Activated CD4-positive, alpha-beta T cell treated with anti-CD3 and anti-CD28 coated beads, Interleukin-2, amount 10 ng/mL, durations not matched to agents 7 days and 5 days (primary cell): ENCODE results near the gene AANAT. TPM values are rescaled to one million over a fixed set of nuclear protein-coding genes. Genes with fewer than 3 reads are reported as not detected.

Experiments used
- CTCF ChIA-PET: fragments of 350-600 bp; sonication (Branson Sonifier 250); formaldehyde crosslinking; loops from one replicate; lab custom pipeline; 2021; ENCODE audit warnings: antibody characterized with exemption; lab: Charles Lee
- POLR2A ChIA-PET: fragments of 350-600 bp; sonication (Branson Sonifier 250); formaldehyde crosslinking; loops from one replicate; lab custom pipeline; 2021; ENCODE audit warnings: antibody characterized with exemption; lab: Charles Lee
- DNase-seq: peaks from one replicate; pipeline ENCODE4 v3.0.0-alpha.2; 2020
- H3K27ac Mint-ChIP-seq: one replicate; pipeline ENCODE4 v1.8.0; 2021; ENCODE audit warnings: mild to moderate bottlenecking, moderate library complexity, mixed read lengths
- H3K27me3 Mint-ChIP-seq: one replicate; pipeline ENCODE4 v1.8.0; 2021; ENCODE audit warnings: mixed read lengths
- H3K36me3 Mint-ChIP-seq: one replicate; pipeline ENCODE4 v1.8.0; 2021; ENCODE audit warnings: low read depth, mixed read lengths
- H3K4me1 Mint-ChIP-seq: one replicate; pipeline ENCODE4 v1.8.0; 2021; ENCODE audit warnings: mixed read lengths
- H3K4me3 Mint-ChIP-seq: one replicate; pipeline ENCODE4 v1.8.0; 2021; ENCODE audit warnings: mild to moderate bottlenecking, moderate library complexity, mixed read lengths
- H3K9me3 Mint-ChIP-seq: one replicate; pipeline ENCODE4 v1.8.0; 2021; ENCODE audit warnings: mixed read lengths
- total RNA-seq, 2 experiments: library from RNA; stranded (reverse); gene quantifications; one replicate each; pipeline ENCODE4 v1.2.3, GENCODE V29; 2021

The AANAT gene
- not detected for total RNA-seq

- CTCF ChIA-PET = interaction anchor here (0.6 to 2.4 kb wide), 11 partner anchors 9 to 70 kb away, joined by 3 to 16 read pairs (median 4); partner anchors contain the start of gene UBE2O
- POLR2A ChIA-PET = no interaction called here
- Mint-ChIP-seq H3K27ac (no peak within 1 kb of the TSS), H3K4me3 (no peak within 1 kb of the TSS), H3K36me3 (peaks cover 5% of the 10 kb centered on the region), H3K27me3 (no peaks in the 10 kb centered on the region), H3K4me1 (peaks cover 7% of the 10 kb centered on the region), H3K9me3 (no peaks in the 10 kb centered on the region)
- DNase-seq = no peak
Measured at GRCh38 chr17:76467366-76467765, at the start of gene AANAT. Gene AANAT (plus strand): TSS chr17:76467603. CDS start chr17:76468747, 1,144 bp downstream.

DNA sequence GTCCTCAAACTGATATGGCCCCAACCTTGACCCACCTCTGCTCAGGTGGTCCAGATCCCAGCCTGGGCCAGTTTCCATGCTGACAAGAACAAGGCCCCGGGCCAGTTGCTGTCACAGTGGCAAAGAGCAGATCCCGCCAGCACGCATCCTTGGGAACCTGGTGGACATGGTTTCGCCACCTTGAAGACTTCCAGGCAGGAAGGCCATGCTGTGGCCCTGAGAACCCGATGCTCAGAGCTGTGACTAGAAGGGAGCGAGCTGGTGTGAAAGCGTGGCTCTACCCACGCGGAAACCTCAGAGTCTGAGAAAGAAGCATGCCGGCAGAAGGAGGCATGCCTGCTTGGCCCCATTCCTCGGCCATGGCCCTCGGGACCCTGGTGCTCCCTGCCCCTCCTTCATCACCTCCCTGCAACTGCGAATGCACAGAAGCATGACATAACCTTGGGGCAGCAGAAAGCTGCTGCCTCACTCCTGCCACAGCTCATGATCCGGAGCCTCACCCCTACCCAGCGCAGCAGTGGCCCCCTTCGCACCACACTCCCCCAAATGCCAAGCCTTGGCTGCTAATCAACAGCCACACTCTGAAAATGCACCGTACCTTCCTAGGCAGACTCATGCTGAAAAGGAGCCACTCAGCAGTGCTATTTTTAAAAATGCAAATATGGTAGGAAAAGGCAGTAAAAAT lies 47.7 kb upstream of the AANAT start:
- no peaks in the 10 kb centered on the region for H3K36me3 Mint-ChIP-seq
- peaks cover 6% of the 10 kb centered on the region for H3K4me1 Mint-ChIP-seq
- CTCF ChIA-PET = interaction anchor here (1.2 kb wide), 1 partner anchor 20 kb away, joined by 3 read pairs; no protein-coding TSS in a partner anchor
- no peak overlapping the region for H3K27ac Mint-ChIP-seq
- no peaks in the 10 kb centered on the region for H3K27me3 Mint-ChIP-seq
- H3K4me3 Mint-ChIP-seq = no peak overlapping the region
- no peak for DNase-seq
- no peaks in the 10 kb centered on the region for H3K9me3 Mint-ChIP-seq
- POLR2A ChIA-PET = no interaction called here

- Mint-ChIP-seq H3K27ac (no peak overlapping the region), H3K36me3 (no peaks in the 10 kb centered on the region), H3K4me3 (no peak overlapping the region), H3K27me3 (no peaks in the 10 kb centered on the region), H3K9me3 (no peaks in the 10 kb centered on the region), H3K4me1 (peaks cover 6% of the 10 kb centered on the region)
- ChIA-PET CTCF (no interaction called here), POLR2A (no interaction called here)
- no peak for DNase-seq
Measured at GRCh38 chr17:76420356-76421043, 46.9 kb upstream of the AANAT start.

DNA sequence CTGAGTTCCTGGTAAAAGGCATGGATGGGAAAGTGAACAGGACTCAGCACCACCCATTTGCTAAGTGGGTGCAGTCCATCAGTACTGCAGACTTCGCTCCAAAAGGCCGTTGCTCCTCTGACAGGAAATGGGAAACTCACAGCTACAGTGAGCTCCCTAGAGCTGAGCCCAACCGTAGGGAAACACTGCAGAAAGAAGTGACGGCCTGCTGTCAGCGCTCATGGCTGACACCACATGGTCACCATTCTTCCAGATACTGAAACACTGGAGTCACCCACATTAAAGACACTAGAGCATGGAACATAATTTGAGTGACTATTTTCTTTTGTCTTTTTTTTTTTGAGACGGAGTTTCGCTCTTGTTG lies 46.4 kb upstream of the AANAT start:
- ChIA-PET CTCF (no interaction called here), POLR2A (no interaction called here)
- Mint-ChIP-seq H3K27ac (no peak overlapping the region), H3K36me3 (no peaks in the 10 kb centered on the region), H3K4me1 (peaks cover 6% of the 10 kb centered on the region), H3K27me3 (no peaks in the 10 kb centered on the region), H3K4me3 (no peak overlapping the region), H3K9me3 (no peaks in the 10 kb centered on the region)
- DNase-seq = no peak

- ChIA-PET POLR2A (no interaction called here), CTCF (interaction anchor here (1.3 kb wide), 1 partner anchor 8 kb away, joined by 3 read pairs; no protein-coding TSS in a partner anchor)
- Mint-ChIP-seq H3K27ac (no peak overlapping the region), H3K4me1 (peaks cover 6% of the 10 kb centered on the region), H3K9me3 (no peaks in the 10 kb centered on the region), H3K27me3 (no peaks in the 10 kb centered on the region), H3K4me3 (no peak overlapping the region), H3K36me3 (no peaks in the 10 kb centered on the region)
- DNase-seq = no peak
Measured at GRCh38 chr17:76422406-76422805, 45.0 kb upstream of the AANAT start.

- DNase-seq = no peak
- Mint-ChIP-seq H3K9me3 (no peaks in the 10 kb centered on the region), H3K4me1 (peaks cover 2% of the 10 kb centered on the region), H3K27me3 (no peaks in the 10 kb centered on the region), H3K4me3 (no peak overlapping the region), H3K36me3 (no peaks in the 10 kb centered on the region), H3K27ac (no peak overlapping the region)
- POLR2A ChIA-PET = no interaction called here
- CTCF ChIA-PET = interaction anchor here (0.8 to 1.3 kb wide), 3 partner anchors 9 to 33 kb away, joined by 3 to 4 read pairs (median 3); no protein-coding TSS in a partner anchor
Measured at GRCh38 chr17:76422860-76423259, 44.5 kb upstream of the AANAT start.

DNA sequence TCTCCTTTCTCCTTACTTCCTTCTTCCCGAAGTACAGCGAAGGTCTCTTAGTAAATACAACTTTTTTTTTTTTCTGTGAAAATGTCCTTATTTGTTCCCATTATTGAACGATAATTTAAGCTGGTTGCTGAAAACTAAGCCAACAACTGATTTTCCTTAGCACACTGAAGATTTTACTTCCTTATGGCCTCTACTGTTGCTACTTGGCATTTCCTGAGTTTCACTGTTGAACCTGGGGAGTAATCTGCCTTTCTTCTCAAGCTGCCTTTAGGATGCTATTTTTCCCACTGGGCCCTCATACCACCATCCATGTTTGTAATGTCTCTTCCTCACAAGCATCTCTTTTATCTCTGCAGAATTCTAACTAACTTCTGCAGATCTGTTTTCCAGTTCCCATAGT lies 40.5 kb upstream of the AANAT start:
- peaks cover 2% of the 10 kb centered on the region for H3K36me3 Mint-ChIP-seq

GRCh38 chr17:76427501-76428231 lies 39.7 kb upstream of the AANAT start:
- ChIA-PET CTCF (interaction anchor here (1.7 to 2.2 kb wide), 2 partner anchors 19 to 30 kb away, joined by 3 to 6 read pairs; no protein-coding TSS in a partner anchor), POLR2A (no interaction called here)
- no peak for DNase-seq
- H3K27ac Mint-ChIP-seq = no peak overlapping the region
- H3K36me3 Mint-ChIP-seq = peaks cover 2% of the 10 kb centered on the region
- no peaks in the 10 kb centered on the region for H3K4me1 Mint-ChIP-seq
- H3K9me3 Mint-ChIP-seq = no peaks in the 10 kb centered on the region
- H3K27me3 Mint-ChIP-seq = no peaks in the 10 kb centered on the region
- H3K4me3 Mint-ChIP-seq = no peak overlapping the region

More for the DNA sequence above, 40.5 kb upstream of the AANAT start:
- Mint-ChIP-seq H3K9me3 (no peaks in the 10 kb centered on the region), H3K4me3 (no peak overlapping the region), H3K27me3 (no peaks in the 10 kb centered on the region), H3K27ac (no peak overlapping the region), H3K4me1 (no peaks in the 10 kb centered on the region)
- no peak for DNase-seq
- POLR2A ChIA-PET = no interaction called here
- CTCF ChIA-PET = interaction anchor here (2.2 kb wide), 1 partner anchor 18 kb away, joined by 6 read pairs; no protein-coding TSS in a partner anchor

DNA sequence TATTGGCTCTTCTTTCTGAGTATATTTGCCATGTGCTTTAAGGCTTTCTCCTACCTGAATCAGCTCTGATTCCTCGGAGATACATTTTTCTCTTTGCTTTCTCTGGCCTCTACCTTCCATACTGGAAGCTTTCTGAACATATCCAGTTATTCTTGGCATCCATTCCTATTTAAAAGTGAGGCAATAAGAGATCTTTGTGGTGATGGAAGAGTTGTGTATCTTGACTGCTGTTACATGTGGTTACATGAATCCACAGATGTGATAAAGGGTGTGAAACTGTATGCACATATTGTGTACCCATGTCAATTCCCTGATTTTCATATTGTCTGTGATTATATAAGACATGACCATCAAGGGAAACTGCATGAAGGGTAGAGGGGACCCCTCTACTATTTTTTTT lies 38.9 kb upstream of the AANAT start:
- DNase-seq = no peak
- H3K4me1 Mint-ChIP-seq = no peaks in the 10 kb centered on the region
- no peaks in the 10 kb centered on the region for H3K9me3 Mint-ChIP-seq
- ChIA-PET CTCF (interaction anchor here (0.7 to 2.2 kb wide), 3 partner anchors 20 to 1201 kb away, joined by 3 to 6 read pairs (median 3); no protein-coding TSS in a partner anchor), POLR2A (no interaction called here)
- no peaks in the 10 kb centered on the region for H3K27me3 Mint-ChIP-seq
- H3K27ac Mint-ChIP-seq = no peak overlapping the region
- H3K4me3 Mint-ChIP-seq = no peak overlapping the region
- H3K36me3 Mint-ChIP-seq = peaks cover 2% of the 10 kb centered on the region

DNA sequence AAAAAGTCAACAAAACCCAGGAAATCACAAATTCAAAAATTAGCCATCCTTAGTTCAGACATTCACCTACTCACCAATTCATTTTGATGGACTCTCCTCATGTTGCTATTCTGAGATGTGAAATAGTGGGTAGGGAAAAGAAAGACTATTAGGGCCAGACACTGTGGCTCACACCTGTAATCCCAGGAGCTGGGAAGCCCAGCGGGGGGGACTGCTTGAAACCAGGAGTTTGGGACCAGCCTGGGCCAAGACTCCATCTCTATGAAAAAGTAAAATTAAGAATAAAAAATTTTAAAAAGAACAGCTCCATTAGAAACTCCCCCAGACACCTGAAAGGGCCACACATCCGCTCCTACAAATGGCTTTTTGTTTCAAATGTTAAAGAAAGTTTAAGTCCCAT lies 35.9 kb upstream of the AANAT start:
- no peaks in the 10 kb centered on the region for H3K4me1 Mint-ChIP-seq
- H3K36me3 Mint-ChIP-seq = peaks cover 2% of the 10 kb centered on the region
- H3K27me3 Mint-ChIP-seq = no peaks in the 10 kb centered on the region
- H3K27ac Mint-ChIP-seq = no peak overlapping the region
- ChIA-PET POLR2A (no interaction called here), CTCF (no interaction called here)
- no peak overlapping the region for H3K4me3 Mint-ChIP-seq
- DNase-seq = no peak
- H3K9me3 Mint-ChIP-seq = no peaks in the 10 kb centered on the region

GRCh38 chr17:76432004-76432403 lies 35.4 kb upstream of the AANAT start:
- CTCF ChIA-PET = no interaction called here
- DNase-seq = no peak
- no peak overlapping the region for H3K27ac Mint-ChIP-seq
- H3K4me3 Mint-ChIP-seq = no peak overlapping the region
- POLR2A ChIA-PET = no interaction called here
- H3K36me3 Mint-ChIP-seq = peaks cover 2% of the 10 kb centered on the region
- H3K27me3 Mint-ChIP-seq = no peaks in the 10 kb centered on the region
- no peaks in the 10 kb centered on the region for H3K4me1 Mint-ChIP-seq
- no peaks in the 10 kb centered on the region for H3K9me3 Mint-ChIP-seq

DNA sequence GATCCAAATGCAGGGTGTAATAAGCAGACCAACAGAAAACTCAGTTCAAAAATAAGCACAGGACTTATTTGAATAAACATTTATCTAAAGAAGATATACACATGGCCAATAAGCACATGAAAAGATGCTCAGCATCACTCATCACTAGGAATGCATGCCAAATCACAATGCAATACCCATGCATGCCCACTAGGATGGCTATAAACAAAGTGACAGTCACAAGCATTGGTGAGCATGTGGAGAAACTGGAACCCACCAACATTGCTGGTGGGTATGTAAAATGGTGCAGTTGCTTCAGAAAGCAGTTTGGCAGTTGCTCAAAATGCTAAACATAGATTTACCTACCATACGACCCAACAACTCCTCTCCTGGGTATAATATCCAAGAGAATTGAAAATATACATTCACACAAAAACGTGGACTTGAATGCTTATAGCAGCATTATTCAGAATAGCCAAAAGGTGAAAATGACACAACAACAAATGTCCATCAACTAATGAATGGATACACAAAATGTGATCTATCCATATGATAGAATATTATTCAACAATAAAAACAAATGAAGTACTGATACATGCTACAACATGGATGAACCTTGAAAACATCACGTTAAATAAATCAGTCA lies 34.6 kb upstream of the AANAT start:
- no peaks in the 10 kb centered on the region for H3K9me3 Mint-ChIP-seq
- no peak overlapping the region for H3K27ac Mint-ChIP-seq
- peaks cover 2% of the 10 kb centered on the region for H3K36me3 Mint-ChIP-seq
- CTCF ChIA-PET = no interaction called here
- POLR2A ChIA-PET = no interaction called here
- no peak overlapping the region for H3K4me3 Mint-ChIP-seq
- H3K27me3 Mint-ChIP-seq = no peaks in the 10 kb centered on the region
- no peaks in the 10 kb centered on the region for H3K4me1 Mint-ChIP-seq
- peak; percentile 24 for DNase-seq
